ENCODE results near the gene PLCB2.

- TF ChIP-seq RAD21 (IDR thresholded peaks at IDR 0.05; ENCODE audit: low read length): no peak
- TF ChIP-seq CTCF (IDR thresholded peaks at IDR 0.05): no peak
- TF ChIP-seq NRF1 (IDR thresholded peaks at IDR 0.05; ENCODE audit: low read depth, low read length): no peak
- TF ChIP-seq EZH2phosphoT487 (IDR thresholded peaks at IDR 0.05; ENCODE audit: borderline replicate concordance, low read depth): no peak
- TF ChIP-seq USF2 (IDR thresholded peaks at IDR 0.05; ENCODE audit: borderline replicate concordance, low read depth, low read length): no peak
- no peak for TF ChIP-seq JUND (IDR thresholded peaks at IDR 0.05)
- TF ChIP-seq POLR2AphosphoS5 (IDR thresholded peaks at IDR 0.05; ENCODE audit: low read depth, low read length): no peak
- TF ChIP-seq TEAD4 (IDR thresholded peaks at IDR 0.05; ENCODE audit: borderline replicate concordance, insufficient read depth): no peak
Measured at GRCh38 chr15:40245666-40246450, 61.9 kb downstream of the PLCB2 start.

All from SK-N-SH (cell line).